Activated CD4-positive, CD25-positive, alpha-beta regulatory T cell treated with anti-CD3 and anti-CD28 coated beads, Interleukin-2, amount 50 U/mL, for 16 hours (primary cell): Measurements from ENCODE around the gene GCH1.

Experiments used
- DNase-seq: peaks from one replicate; pipeline ENCODE4 v3.0.0-alpha.2; 2020; ENCODE audit warnings: low read depth, low spot score

GCH1 gene

DNA sequence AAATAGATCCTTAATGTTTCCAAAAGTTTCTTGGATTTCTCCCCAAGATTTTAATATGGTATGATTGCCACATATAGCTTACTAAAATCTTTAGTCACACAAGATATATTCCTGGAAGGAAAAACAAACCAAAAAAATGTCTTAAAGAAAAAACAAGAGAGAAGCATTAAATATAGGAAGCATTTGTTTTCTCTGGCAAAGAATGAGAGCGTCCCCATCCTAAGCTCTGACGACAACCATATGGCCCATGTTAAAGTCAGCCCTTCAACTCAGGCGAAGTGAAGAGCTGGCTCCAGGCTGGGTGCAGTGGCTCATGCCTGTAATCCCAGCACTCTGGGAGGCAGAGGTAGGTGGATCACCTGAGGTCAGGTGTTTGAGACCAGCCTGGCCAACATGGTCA is 35.6 kb downstream of the GCH1 start:
- DNase-seq, result no peak

DNA sequence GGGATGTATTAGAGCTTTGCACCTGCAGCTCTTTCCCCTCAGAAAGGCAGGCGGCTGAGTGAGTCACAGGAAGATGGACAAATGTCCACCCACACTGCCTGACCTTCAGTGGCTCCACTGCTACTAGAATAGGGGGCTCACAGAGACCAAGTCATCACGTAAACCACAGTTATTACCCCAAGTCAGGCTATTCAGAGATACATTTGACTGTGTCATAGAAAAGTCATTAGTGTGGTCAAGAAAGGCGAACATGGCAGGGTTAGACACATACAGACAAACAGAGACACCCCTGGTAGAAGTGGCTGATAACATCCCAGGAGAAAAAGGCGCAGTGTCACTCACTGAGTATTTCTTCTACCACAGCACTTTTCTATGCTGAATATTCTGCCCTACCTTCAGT is 36.0 kb downstream of the GCH1 start:
- no peak for DNase-seq

DNA sequence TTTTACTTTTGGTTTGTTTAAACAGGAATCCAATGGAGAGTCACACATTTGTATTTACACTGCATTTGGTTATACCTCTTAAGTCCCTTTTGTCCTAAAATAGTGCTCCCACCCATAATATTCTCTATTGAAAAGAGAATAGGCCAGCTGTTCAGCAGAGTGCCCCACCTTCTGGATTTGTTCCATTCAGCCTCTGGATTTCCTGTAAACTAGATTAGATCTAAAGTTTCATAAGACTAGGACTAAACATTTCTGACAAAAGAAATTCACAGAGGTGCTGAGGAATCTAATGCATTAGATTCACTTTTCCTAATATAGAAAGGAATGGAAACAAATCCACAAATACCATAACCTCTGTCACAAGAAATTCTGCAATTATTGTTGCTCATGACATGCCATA is 38.1 kb downstream of the GCH1 start:
- no peak for DNase-seq

DNA sequence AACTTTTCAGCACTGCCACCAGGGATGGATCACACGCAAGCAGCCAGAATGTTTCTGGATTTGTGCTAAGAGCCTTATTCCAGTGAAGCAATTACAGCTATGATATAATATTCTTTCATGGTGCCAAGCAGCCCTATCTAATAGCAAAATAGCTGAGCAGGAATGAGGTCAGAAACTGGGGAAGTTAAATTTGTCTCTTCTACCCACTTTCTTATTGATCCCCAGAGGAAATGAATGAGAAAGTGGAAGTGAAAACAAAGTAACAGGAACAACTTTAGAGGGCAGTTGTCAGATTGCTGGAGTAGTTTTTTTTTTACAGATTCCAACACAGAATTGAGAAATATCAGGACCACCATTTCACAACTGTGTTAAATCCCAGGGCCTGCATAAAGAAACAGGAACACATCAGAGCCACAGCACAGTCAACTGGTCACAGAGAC is 44.8 kb downstream of the GCH1 start:
- no peak for DNase-seq

DNA sequence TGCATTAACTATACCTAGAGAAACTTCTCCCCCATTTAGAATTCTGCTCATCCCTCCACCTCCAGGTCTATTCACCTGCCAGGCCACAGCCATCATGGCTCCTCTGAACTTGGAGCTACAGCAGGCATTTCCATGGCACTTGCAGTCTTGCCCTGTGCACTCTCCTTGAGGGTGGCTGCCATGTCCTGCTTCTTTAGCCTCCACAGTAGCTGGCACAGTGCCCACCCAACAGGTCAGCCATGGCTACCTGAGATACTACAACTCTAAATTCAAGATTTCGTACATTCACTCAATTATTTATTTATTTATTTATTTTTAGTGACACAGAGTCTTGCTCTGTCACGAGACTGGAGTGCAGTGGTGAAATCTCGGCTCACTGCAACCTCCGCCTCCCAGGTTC is 46.5 kb downstream of the GCH1 start:
- DNase-seq, result no peak

DNA sequence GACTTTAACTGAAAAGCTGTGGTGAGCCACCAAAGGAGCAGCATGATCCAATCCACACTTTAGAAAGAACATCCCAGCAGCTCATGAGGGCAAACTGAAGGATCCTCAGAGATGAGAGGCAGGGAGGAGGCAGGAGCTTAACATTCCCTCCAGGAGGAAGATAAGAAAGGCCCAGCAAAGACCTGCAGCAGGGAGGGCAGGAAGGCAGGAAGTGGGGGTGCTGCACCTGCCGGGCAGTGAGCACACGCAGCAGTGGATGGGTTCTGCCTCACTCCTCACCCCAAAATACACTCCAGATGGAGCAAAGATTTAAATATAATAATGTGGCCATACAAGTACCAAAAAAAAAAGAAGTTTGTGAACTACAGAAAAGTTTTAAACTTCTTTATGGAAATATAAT is 48.4 kb downstream of the GCH1 start:
- DNase-seq, result no peak

DNA sequence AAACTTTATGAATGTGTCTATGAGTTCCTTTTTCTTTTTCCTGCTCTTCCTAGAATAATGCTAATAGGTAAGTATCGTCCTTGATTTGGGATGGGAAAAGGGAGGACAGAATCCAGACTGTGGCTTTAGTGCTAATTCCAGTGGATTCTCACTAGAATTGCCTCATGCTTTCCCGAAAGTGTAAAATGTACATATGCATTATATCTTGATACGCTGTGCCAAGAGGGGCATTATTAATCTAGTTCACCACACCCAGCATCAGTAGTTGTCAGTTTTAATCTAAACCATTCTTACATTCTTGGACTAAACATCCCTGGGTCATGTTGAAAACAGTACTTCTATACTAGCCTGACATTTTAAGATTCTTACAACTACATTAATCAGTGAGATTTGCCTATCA is 49.3 kb downstream of the GCH1 start:
- DNase-seq, result no peak

DNA sequence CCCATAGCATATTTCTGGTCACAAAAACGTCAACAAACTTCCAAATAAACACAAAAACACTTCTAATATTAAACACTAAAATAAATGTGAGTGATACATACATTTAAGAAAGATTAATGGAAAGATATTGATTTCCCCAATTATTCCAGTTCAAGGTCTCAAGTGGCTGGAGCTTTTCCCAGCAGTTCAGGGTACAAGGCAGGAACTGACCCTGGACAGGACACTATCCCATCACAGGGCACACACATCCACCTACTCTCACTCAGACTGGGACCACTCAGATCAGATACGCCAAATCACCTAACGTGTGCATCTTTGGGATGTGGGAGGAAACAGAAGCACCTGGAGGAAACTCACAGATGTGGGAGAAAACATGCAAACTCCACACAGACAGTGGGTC is 50.4 kb downstream of the GCH1 start:
- no peak for DNase-seq

DNA sequence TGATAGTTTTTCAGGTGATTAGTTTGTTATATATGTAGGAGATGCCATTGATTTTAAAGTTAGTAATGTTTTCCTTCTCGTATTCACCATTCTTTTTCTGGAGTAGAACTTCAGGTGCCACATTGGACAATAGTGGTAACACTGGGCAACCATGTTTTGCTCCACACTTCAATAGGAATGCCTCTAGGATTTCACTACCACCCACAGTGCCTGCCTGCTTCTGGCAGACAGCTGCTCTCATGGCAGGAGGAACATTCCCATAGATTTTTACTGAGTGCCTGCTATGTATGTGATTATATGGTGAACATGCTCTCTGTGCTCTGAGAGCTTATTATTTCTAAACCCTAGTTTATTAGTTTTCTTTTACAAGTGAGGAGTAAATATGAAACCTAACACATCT is 53.7 kb downstream of the GCH1 start:
- DNase-seq, result no peak

DNA sequence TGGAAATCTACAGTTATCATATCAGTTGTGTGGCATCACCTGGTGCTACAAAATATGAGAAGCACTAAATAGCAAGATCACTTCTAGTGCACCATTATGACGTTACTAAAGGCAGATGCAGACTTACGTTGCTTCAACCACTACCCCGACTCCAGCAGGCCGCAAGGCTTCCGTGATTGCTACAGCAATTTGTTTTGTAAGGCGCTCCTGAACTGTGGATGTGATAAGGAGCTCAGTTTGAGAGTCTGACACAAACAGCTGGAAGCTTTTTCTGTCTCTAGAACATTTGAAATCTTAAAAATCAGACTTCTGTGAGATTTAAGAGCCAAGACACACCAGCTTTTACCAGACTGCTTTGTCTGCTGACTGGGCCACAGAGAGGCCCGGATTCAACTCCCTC is 57.0 kb downstream of the GCH1 start:
- DNase-seq, result no peak

DNA sequence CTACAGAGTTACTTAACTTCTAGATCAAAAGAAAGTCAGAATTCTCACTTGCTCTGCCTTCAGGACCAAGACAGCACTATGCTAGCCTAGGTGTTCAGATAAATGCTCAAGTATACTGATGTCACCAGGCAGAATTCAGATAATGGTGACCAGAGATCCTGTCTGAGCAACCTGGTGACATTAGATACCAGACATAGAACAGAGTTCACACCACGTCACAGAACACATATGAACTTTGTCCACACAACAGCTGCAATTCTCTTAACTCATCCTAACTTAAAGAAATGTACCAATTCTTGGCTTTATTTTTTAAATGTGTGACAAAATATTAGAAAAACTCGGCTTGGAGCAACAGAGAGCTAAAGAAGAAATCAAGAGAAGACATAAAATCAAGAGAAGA is 58.1 kb downstream of the GCH1 start:
- DNase-seq, result no peak

DNA sequence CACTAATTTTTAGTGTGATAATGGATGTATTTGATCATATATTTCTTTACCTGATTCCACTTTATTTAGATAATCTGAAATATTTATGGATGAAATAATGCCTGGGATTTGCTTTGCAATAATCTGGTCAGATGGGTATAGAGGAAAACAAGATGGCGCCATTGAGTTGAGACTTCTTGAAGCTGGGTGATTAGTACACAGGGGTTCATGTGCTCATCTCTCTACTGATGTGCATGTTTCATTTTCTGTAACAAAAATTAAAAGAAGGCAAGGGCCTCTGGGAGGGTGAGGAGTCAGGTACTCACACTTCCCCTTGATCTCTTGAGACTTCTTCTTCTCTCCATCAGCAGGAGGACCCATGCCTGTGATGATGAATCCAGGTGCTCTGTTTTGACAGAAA is 61.8 kb downstream of the GCH1 start:
- no peak for DNase-seq

DNA sequence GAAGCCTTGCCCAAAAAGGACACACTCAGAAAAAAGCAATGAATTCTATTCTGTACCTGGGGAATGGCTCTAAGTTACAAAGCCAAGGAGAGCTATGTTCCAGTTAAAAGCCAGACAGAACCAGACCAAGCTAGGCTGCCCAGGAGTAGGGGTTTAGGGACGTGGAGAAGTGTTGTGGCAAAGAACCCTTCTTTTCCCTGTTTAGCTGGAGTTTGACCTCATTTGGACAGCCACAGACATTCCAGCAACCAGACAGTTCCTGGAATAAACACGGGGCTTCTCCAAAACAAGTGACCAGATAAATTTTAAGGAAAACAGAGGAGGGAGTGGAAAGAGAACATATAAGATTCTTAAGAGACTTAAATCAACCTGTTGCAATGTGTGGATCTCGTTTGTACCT is 62.3 kb downstream of the GCH1 start:
- DNase-seq, result no peak

DNA sequence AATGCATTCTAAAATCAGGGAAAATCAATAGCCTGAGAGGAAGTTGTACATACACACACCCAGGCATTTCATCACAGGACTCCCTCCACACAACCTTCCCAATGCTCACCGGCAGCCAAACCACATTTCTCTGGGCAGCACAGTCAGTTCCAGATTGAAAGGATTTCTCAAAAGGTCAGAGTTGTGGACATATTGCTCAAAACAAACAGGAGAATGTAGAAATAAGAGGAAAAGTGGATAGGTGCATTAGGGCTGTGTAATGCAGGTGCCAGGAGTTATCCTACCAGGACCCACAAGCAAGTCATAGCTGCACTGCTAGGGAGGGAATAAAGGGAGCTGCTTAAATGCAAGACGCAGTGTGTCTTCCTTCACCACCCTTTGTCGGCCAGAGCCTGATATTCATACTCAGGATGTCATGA is 62.9 kb downstream of the GCH1 start:
- DNase-seq, result no peak

DNA sequence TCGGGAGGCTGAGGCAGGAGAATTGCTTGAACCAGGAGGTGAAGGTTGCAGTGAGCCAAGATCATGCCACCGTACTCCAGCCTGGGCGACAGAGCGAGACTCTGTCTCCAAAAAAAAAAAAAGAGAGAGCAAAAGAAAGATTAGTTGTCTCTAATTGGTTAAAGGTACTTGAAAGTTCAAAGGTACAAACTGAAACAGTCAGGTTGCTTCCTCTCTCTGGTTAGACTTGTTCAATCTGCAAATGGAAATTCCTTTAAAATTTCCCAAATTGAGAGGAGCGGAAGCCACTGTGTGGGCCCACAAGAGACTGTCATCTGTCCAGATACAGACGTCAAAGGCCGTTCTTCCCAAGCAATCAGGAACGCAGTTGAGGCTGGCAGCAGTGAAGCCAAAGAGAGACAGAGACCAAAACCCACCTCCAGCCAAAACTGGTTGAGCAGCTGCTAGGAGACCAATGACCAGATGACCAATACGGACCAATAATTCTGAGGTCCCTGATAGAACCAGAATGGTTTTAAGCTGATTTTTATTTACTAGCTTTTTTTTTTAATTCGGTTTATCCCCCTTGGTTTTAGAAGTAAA is 63.6 kb downstream of the GCH1 start:
- no peak for DNase-seq

DNA sequence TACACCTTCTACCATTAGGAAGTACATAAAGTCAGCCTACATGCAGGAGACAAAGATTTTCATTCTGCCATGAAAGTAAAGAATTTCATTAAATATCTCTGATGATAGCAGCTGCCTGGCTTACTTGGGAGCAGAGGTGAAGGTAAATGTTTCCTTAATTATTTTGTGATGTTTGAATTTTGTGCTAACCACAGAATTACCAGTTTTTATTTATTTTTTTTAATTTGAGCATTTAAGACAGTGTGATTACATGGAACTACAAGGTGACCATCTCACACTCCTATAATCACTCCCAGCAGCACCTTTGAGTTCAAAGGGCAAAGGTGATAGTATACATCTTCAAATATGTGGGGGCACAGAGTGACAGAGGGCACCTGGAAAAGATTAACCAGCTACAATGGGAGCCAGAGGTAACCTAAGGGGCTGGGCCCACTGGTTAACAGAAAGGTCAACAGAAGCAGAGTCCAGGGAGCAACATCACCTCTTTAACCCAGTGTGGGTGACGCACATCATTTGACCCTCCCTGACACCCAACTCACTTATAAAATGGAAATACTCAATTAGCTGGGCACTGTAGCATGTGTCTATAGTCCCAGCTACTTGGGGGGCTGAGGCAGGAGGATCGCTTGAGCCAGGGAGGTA is 65.0 kb downstream of the GCH1 start:
- DNase-seq, result no peak

DNA sequence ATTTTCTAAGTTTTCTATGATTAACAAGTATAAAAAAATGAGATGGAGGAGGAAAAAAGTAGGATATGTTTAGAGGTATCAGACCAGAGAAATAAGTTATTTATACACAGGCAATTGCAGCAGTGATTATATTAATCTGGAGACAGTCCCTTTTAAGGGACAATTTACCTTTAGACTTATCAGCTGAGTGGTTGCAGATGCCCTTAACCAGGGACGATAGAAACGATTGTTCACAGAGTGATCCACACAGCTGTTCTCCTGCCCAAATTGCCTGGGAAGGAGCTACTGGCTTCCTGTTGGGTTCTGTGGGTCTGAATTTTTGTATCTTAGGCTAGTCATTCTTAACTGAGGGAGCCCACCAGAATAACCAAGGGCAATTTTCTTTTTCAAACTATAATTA is 66.4 kb downstream of the GCH1 start:
- DNase-seq, result no peak

DNA sequence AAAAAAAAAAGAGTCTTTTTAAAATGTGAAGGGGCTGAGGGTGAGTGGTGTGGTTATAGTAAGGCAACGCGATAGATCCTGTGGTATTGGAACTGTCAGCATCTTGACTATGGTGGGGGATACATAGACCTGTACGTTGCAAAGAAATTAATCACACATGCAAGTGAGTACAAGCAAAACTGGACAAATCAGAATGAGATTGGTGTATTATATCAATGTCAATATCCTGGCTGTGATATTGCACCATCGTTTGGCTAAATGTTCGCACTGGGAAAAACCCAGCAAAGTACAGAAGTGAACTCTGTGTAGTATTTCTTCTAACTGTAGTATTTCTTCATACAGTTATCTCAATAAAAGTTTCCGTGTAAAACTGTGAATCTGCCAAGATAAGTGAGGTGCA is 67.9 kb downstream of the GCH1 start:
- DNase-seq, result no peak

DNA sequence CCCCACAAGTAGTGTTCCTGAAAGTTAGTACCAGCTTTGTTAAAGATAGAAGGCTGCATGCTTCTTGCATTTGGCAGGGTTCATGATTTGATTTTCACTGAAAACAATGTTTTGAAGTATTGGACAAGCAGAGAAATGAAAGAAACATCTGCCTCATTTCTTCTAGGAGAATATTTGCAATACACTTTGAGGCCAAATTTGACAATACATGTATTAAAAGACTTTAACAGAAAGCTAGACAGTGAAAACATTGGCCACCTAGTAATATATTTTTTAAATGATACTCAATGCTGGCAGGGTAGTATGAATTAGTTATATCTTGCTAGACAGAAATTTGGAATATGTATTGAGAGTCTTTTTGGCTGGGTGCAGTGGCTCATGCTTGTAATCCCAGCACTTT is 68.5 kb downstream of the GCH1 start:
- DNase-seq, result no peak

DNA sequence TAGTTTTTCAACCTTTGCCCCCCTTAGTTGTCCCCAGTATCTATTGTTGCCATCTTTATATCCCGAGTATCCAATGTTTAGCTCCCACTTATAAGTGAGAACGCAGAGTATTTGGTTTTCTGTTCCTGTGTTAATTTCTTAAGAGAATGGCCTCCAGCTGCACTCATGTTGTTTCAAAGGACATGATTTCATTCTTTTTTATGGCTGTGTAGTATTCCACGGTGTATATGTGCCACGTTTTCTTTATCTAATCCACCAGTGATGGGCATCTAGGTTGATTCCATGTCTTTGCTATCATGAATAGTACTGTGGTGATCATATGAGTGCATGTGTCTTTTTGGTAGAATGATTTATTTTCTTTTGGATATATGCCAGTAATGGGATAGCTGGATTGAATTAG is 72.0 kb downstream of the GCH1 start:
- DNase-seq, result no peak

DNA sequence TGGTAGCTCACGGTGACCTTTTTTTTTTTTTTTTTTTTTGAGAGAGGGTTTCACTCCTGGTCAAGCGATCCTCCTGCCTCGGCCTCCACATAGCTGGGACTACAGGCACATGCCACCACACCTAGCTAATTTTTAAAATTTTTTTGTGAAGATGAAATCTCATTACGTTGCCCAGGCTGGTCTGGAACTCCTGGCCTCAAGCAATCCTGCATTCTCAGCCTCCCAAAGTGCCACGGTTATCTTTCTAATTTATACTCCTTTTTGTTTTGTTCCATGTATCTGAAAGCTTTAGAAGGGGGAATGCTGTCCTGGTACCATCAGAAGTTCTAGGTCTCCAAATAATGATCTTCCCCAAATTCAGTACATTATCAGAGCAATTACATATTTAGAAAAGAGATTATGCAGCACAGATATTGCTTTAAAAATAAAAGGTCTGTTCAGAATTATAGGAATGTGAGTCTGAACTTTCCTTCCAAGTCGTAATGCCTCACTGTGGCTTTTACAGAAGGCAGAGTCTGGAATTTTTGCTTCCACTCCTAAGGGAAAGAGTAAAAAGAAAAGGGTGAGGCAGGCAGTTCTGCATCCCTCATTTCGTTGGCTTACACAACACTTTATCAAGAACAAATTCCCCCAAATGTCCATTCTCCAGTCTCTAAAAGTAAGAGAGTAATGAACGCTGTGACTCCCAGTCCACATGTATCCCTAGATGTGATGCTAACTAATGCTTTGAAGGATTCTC is 73.0 kb downstream of the GCH1 start:
- DNase-seq, result no peak

DNA sequence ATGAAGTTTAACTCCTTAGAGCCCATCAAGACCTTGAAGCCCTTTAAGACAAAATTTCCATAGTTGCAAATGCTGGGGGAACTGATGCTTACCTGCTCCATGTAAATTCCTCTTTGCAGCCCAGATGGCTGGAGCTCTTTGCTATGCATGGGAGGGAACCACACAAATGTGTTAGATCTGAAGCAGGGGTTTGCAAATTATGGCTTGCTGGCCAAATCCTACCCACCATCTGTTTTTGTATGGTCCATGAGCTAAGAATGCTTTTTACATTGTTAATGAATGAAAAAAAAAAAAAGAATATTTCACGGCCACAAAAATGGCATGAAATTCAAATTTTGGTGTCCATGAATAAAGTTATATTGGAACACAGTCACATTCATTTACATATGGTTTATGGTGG is 74.6 kb downstream of the GCH1 start:
- no peak for DNase-seq
